Measurements from ENCODE around the gene DOCK8. TPM values are rescaled to one million over a fixed set of nuclear protein-coding genes. Genes with fewer than 3 reads are reported as not detected.

The DOCK8 gene
- total RNA-seq, 2 experiments from 2014 or later: 59.0 to 145 TPM

- CTCF ChIA-PET (ENCODE audit: unreplicated experiment): no interaction called here
Measured at GRCh38 chr9:486156-486555, 271.5 kb downstream of the DOCK8 start.

GRCh38 chr9:487429-487828 is 272.8 kb downstream of the DOCK8 start:
- Histone ChIP-seq H3K79me2 (ENCODE audit: insufficient read depth, low read depth, low read length) (no peaks in the 10 kb centered on the region), H3K4me2 (ENCODE audit: low read length) (no peak overlapping the region)

More at GRCh38 chr9:486156-486555, 271.5 kb downstream of the DOCK8 start:
- no peaks in the 10 kb centered on the region for H3K79me2 ChIP-seq (ENCODE audit: insufficient read depth, low read depth, low read length)
- no peaks in the 10 kb centered on the region for H3K9me2 ChIP-seq (ENCODE audit: insufficient read depth, low read length)
- TF ChIP-seq EZH2phosphoT487 (IDR thresholded peaks at IDR 0.05; ENCODE audit: borderline replicate concordance, low read depth, low read length) (no peak), CTCF (conservative IDR thresholded peaks at IDR 0.05; ENCODE audit: low read length) (no peak)
- H3K27ac ChIP-seq (ENCODE audit: low read depth, low read length, poor library complexity, severe bottlenecking): no peak overlapping the region
- no peaks in the 10 kb centered on the region for H3K36me3 ChIP-seq (ENCODE audit: insufficient read depth, low read length)
- intact Hi-C loops (cut with micrococcal nuclease; ENCODE audit: unreplicated experiment): no loop called here
- no peaks in the 10 kb centered on the region for H3K4me1 ChIP-seq (ENCODE audit: insufficient read depth, low read length, poor library complexity, severe bottlenecking)
- DNase-seq (ENCODE audit: low spot score): no peak
- no peak overlapping the region for H2AFZ ChIP-seq (ENCODE audit: low read length)
- H3K9me3 ChIP-seq (ENCODE audit: low read length): no peaks in the 10 kb centered on the region
- no peaks in the 10 kb centered on the region for H4K20me1 ChIP-seq (ENCODE audit: insufficient read depth, low read length)
- POLR2A ChIA-PET: interaction anchor here (0.7 kb wide), 1 partner anchor 117 kb away, joined by 3 read pairs; no protein-coding TSS in a partner anchor
- H3K4me3 ChIP-seq (ENCODE audit: low read depth, low read length, poor library complexity, severe bottlenecking): no peak overlapping the region
- BruUV-seq (replicated peaks): no TSS peak
- H3K4me2 ChIP-seq (ENCODE audit: low read length): no peak overlapping the region

More at GRCh38 chr9:487429-487828, 272.8 kb downstream of the DOCK8 start:
- no peak for TF ChIP-seq CTCF (conservative IDR thresholded peaks at IDR 0.05; ENCODE audit: low read length)
- TF ChIP-seq EZH2phosphoT487 (IDR thresholded peaks at IDR 0.05; ENCODE audit: borderline replicate concordance, low read depth, low read length): no peak
- intact Hi-C loops (cut with micrococcal nuclease; ENCODE audit: unreplicated experiment): no loop called here
- Histone ChIP-seq H3K9me2 (ENCODE audit: insufficient read depth, low read length) (no peaks in the 10 kb centered on the region), H4K20me1 (ENCODE audit: insufficient read depth, low read length) (no peaks in the 10 kb centered on the region), H3K9me3 (ENCODE audit: low read length) (no peaks in the 10 kb centered on the region), H3K36me3 (ENCODE audit: insufficient read depth, low read length) (no peaks in the 10 kb centered on the region), H3K4me3 (ENCODE audit: low read depth, low read length, poor library complexity, severe bottlenecking) (no peak overlapping the region), H3K27ac (ENCODE audit: low read depth, low read length, poor library complexity, severe bottlenecking) (no peak overlapping the region), H2AFZ (ENCODE audit: low read length) (no peak overlapping the region), H3K4me1 (ENCODE audit: insufficient read depth, low read length, poor library complexity, severe bottlenecking) (no peaks in the 10 kb centered on the region)
- POLR2A ChIA-PET: interaction anchor here (0.6 kb wide), 1 partner anchor 22 kb away, joined by 3 read pairs; no protein-coding TSS in a partner anchor
- CTCF ChIA-PET (ENCODE audit: unreplicated experiment): no interaction called here
- BruUV-seq (replicated peaks): no TSS peak
- DNase-seq (ENCODE audit: low spot score): no peak
